Panc1 (cell line): ENCODE measurements around the gene JADE3. TPM values are rescaled to one million over a fixed set of nuclear protein-coding genes. Genes with fewer than 3 reads are reported as not detected.

Experiments used
- ATAC-seq: fragments of 200-7000 bp; cut with Tn5 transposase; 2 replicates; pipeline ENCODE4 v1.9.1; 2020; ENCODE audit warnings: mild to moderate bottlenecking, moderate library complexity
- BruUV-seq: library from RNA; stranded (reverse); fragments of 400-500 nt; replicated peaks from 2 replicates; lab custom pipeline; 2021; lab: Mats Ljungman, UMichigan
- CTCF ChIA-PET: fragments of 300-600 bp; sonication (Branson Sonifier 250); formaldehyde crosslinking; loops from one replicate; lab custom pipeline; 2022; ENCODE audit warnings: antibody characterized with exemption; lab: Charles Lee
- POLR2A ChIA-PET: fragments of 300-600 bp; sonication (Branson Sonifier 250); formaldehyde crosslinking; loops from one replicate; lab custom pipeline; 2022; ENCODE audit warnings: antibody characterized with exemption; lab: Charles Lee
- DNase-seq: peaks from one replicate; pipeline ENCODE4 v3.0.0-alpha.2; 2010; ENCODE audit warnings: low read depth, low spot score
- H3K27ac ChIP-seq: 2 replicates; pipeline ENCODE4 v1.5.1; 2011; ENCODE audit warnings: mild to moderate bottlenecking, low read length, inconsistent platforms
- H3K27me3 ChIP-seq: fragments of 200-500 bp; sonication (Bioruptor generic); 2 replicates; pipeline ENCODE4 v1.6.0; 2014; ENCODE audit warnings: low read length, inconsistent platforms; ENCODE audit not compliant: control insufficient read depth, insufficient read depth
- H3K36me3 ChIP-seq: fragments of 200-500 bp; sonication (Bioruptor generic); 2 replicates; pipeline ENCODE4 v1.5.1; 2014; ENCODE audit warnings: inconsistent platforms, mild to moderate bottlenecking, low read length, moderate library complexity; ENCODE audit not compliant: control insufficient read depth, insufficient read depth
- H3K4me1 ChIP-seq: 2 replicates; pipeline ENCODE4 v1.5.1; 2011; ENCODE audit warnings: inconsistent platforms, mild to moderate bottlenecking, low read length, moderate library complexity; ENCODE audit not compliant: control insufficient read depth, insufficient read depth
- H3K4me3 ChIP-seq, 2 experiments: 2 replicates each; pipeline ENCODE4 v1.5.1; 2011 to 2012; ENCODE audit warnings: low read depth in 2 of 2, low read length in 2 of 2, mild to moderate bottlenecking in 2 of 2, inconsistent platforms in 1 of 2, moderate library complexity in 1 of 2
- H3K9me3 ChIP-seq: fragments of 200-500 bp; sonication (Bioruptor generic); 2 replicates; pipeline ENCODE4 v1.5.1; 2014; ENCODE audit warnings: low read depth, mild to moderate bottlenecking, inconsistent platforms, low read length, moderate library complexity; ENCODE audit not compliant: control insufficient read depth, insufficient read depth
- POLR2AphosphoS5 ChIP-seq: IDR thresholded peaks from 2 replicates; pipeline ENCODE4 v1.6.1; 2012; ENCODE audit warnings: mild to moderate bottlenecking, low read depth, low read length, moderate library complexity
- SIN3A ChIP-seq: IDR thresholded peaks from 2 replicates; pipeline ENCODE4 v1.6.1; 2012; ENCODE audit warnings: low read depth, mild to moderate bottlenecking, low read length, moderate library complexity, borderline replicate concordance; ENCODE audit not compliant: insufficient read depth
- TCF7L2 ChIP-seq: IDR thresholded peaks from 2 replicates; pipeline ENCODE4 v1.6.1; 2011; ENCODE audit warnings: mild to moderate bottlenecking, low read depth, low read length, inconsistent platforms
- in situ Hi-C: cut with HindIII; loops from 2 replicates; pipeline ENCODE4 v1.10.0; 2016; ENCODE audit warnings: low sequenced_read_pairs, low pct_unique_long_range_greater_than_20kb
- intact Hi-C: fragments of 100-400 bp; cut with micrococcal nuclease; formaldehyde crosslinking; loops from one replicate; pipeline ENCODE4 v1.10.0; 2022; ENCODE audit not compliant: unreplicated experiment
- total RNA-seq: library from RNA; stranded (reverse); gene quantifications from one replicate; pipeline ENCODE4 v1.2.1, GENCODE V29; 2021; ENCODE audit not compliant: unreplicated experiment
- TF ChIP-seq, protein P1 (sequence below), 2 experiments: IDR thresholded peaks; 2 replicates each; pipeline ENCODE4 v1.6.1; 2011 to 2012; ENCODE audit warnings: low read depth in 2 of 2, control low read depth in 1 of 2, low read length in 1 of 2, mild to moderate bottlenecking in 1 of 2, moderate library complexity in 1 of 2; ENCODE audit not compliant: insufficient read depth in 1 of 2
- TF ChIP-seq, protein P2 (sequence below): fragments of 450-650 bp; IDR thresholded peaks from 2 replicates; pipeline ENCODE4 v1.5.1; 2017; ENCODE audit warnings: mild to moderate bottlenecking

JADE3 gene
- total RNA-seq, 1 experiment from 2014 or later = 22.2 TPM

DNA sequence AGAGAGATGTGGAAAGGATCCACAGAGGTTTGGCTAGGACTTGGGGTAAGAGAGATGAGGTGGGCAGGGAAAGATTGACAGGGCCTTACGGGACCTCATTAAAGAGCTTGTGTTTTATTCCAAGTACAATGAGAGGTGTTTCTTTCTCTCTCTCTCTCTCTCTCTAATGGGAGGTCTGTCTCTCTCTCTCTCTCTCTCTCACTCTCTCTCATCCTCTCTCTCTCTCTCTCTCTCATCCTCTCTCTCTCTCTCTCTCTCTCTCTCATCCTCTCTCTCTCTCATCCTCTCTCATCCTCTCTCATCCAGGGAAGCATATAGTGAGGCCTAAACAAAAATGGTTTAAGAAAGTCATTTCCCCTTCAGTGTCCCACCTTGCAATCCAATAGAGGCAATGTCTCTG is 5.4 kb downstream of the JADE3 start:
- Histone ChIP-seq H3K27me3 (no peaks in the 10 kb centered on the region), H3K9me3 (no peaks in the 10 kb centered on the region), H3K4me1 (peaks cover 13% of the 10 kb centered on the region), H3K4me3 (no peak overlapping the region), H3K27ac (no peak overlapping the region), H3K36me3 (no peaks in the 10 kb centered on the region)
- intact Hi-C loops (no loop called here), in situ Hi-C loops (no loop called here)
- no TSS peak for BruUV-seq
- DNase-seq = no peak
- ChIA-PET CTCF (interaction anchor here (0.6 to 0.7 kb wide), 2 partner anchors 46 to 90 kb away, joined by 4 to 6 read pairs; no protein-coding TSS in a partner anchor), POLR2A (no interaction called here)
- no peak for ATAC-seq
- TF ChIP-seq TCF7L2 = no peak
- TF ChIP-seq, protein P1, sequence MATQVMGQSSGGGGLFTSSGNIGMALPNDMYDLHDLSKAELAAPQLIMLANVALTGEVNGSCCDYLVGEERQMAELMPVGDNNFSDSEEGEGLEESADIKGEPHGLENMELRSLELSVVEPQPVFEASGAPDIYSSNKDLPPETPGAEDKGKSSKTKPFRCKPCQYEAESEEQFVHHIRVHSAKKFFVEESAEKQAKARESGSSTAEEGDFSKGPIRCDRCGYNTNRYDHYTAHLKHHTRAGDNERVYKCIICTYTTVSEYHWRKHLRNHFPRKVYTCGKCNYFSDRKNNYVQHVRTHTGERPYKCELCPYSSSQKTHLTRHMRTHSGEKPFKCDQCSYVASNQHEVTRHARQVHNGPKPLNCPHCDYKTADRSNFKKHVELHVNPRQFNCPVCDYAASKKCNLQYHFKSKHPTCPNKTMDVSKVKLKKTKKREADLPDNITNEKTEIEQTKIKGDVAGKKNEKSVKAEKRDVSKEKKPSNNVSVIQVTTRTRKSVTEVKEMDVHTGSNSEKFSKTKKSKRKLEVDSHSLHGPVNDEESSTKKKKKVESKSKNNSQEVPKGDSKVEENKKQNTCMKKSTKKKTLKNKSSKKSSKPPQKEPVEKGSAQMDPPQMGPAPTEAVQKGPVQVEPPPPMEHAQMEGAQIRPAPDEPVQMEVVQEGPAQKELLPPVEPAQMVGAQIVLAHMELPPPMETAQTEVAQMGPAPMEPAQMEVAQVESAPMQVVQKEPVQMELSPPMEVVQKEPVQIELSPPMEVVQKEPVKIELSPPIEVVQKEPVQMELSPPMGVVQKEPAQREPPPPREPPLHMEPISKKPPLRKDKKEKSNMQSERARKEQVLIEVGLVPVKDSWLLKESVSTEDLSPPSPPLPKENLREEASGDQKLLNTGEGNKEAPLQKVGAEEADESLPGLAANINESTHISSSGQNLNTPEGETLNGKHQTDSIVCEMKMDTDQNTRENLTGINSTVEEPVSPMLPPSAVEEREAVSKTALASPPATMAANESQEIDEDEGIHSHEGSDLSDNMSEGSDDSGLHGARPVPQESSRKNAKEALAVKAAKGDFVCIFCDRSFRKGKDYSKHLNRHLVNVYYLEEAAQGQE (IDR thresholded peaks at IDR 0.05; ENCODE audit: insufficient read depth in 1 of 2, low read depth in 2 of 2, low read length in 1 of 2) = no peak
- TF ChIP-seq, protein P2, sequence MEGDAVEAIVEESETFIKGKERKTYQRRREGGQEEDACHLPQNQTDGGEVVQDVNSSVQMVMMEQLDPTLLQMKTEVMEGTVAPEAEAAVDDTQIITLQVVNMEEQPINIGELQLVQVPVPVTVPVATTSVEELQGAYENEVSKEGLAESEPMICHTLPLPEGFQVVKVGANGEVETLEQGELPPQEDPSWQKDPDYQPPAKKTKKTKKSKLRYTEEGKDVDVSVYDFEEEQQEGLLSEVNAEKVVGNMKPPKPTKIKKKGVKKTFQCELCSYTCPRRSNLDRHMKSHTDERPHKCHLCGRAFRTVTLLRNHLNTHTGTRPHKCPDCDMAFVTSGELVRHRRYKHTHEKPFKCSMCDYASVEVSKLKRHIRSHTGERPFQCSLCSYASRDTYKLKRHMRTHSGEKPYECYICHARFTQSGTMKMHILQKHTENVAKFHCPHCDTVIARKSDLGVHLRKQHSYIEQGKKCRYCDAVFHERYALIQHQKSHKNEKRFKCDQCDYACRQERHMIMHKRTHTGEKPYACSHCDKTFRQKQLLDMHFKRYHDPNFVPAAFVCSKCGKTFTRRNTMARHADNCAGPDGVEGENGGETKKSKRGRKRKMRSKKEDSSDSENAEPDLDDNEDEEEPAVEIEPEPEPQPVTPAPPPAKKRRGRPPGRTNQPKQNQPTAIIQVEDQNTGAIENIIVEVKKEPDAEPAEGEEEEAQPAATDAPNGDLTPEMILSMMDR = no peak
- TF ChIP-seq POLR2AphosphoS5 = no peak
- no peak for TF ChIP-seq SIN3A

DNA sequence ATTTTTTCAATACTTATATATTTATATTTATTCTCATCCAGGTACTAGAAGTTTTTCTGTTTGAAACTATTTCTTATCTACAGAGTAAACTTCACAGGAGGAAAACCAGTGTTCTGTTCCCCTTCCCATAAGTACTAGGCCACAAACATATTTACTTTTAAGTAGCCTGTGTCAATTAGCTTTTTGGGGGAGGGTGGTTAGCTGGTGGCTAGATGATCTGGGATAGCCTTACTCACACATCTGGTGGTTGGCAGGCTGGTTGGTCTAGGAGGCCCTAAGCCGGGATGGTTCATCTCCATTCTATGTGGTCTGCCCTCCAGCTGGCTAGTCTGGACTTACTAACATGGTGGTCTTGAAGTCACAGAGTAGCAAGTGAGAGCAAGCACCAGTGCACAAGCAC is 6.2 kb downstream of the JADE3 start:
- intact Hi-C loops (no loop called here), in situ Hi-C loops (no loop called here)
- TF ChIP-seq, protein P1 (IDR thresholded peaks at IDR 0.05; ENCODE audit: insufficient read depth in 1 of 2, low read depth in 2 of 2, low read length in 1 of 2) = no peak
- TF ChIP-seq, protein P2 = no peak
- ChIA-PET POLR2A (no interaction called here), CTCF (no interaction called here)
- DNase-seq = no peak
- H3K4me1 ChIP-seq = peaks cover 13% of the 10 kb centered on the region
- BruUV-seq = no TSS peak
- no peaks in the 10 kb centered on the region for H3K36me3 ChIP-seq
- H3K4me3 ChIP-seq = no peak overlapping the region
- ATAC-seq = no peak
- H3K27ac ChIP-seq = no peak overlapping the region
- no peaks in the 10 kb centered on the region for H3K27me3 ChIP-seq
- H3K9me3 ChIP-seq = no peaks in the 10 kb centered on the region
